Stimulated activated CD4-positive, alpha-beta T cell treated with anti-CD3 and anti-CD28 coated beads, Interleukin-15, amount 100 ng/mL, for 48 hours (primary cell): ENCODE measurements around the gene ZNF800.

Experiments
- DNase-seq, 2 donors: peaks; one replicate each; pipeline ENCODE4 v3.0.0-alpha.2; 2020; ENCODE audit warnings: low read depth in 2 of 2

ZNF800 gene

GRCh38 chr7:127348247-127348631, 44.3 kb downstream of the ZNF800 start:
- DNase-seq = no peak

GRCh38 chr7:127347567-127348246, 44.8 kb downstream of the ZNF800 start:
- DNase-seq = peak; percentile 42 to 67

GRCh38 chr7:127346575-127347256, 45.8 kb downstream of the ZNF800 start:
- no peak for DNase-seq

- DNase-seq = no peak
These were observed 49.9 kb downstream of the ZNF800 start for GRCh38 chr7:127342596-127342995.

- DNase-seq = no peak
These were observed 54.4 kb downstream of the ZNF800 start for GRCh38 chr7:127338122-127338521.

GRCh38 chr7:127337581-127337980, 54.9 kb downstream of the ZNF800 start:
- no peak for DNase-seq

- no peak for DNase-seq
These were observed 56.0 kb downstream of the ZNF800 start for GRCh38 chr7:127336458-127336857.

GRCh38 chr7:127332880-127333279, 59.6 kb downstream of the ZNF800 start:
- DNase-seq = no peak

- no peak for DNase-seq
These were observed 62.4 kb downstream of the ZNF800 start for GRCh38 chr7:127330070-127330469.

GRCh38 chr7:127322832-127323493, 69.5 kb downstream of the ZNF800 start:
- no peak for DNase-seq

GRCh38 chr7:127322351-127322750, 70.2 kb downstream of the ZNF800 start:
- no peak for DNase-seq

GRCh38 chr7:127320974-127321373, 71.5 kb downstream of the ZNF800 start:
- DNase-seq = no peak
